HG02981 (cell line): ENCODE results near the gene CBX7.

Source experiments
- ATAC-seq: cut with Tn5 transposase; IDR thresholded peaks from one replicate; pipeline ENCODE4 v1.9.1; 2021; ENCODE audit warnings: mild to moderate bottlenecking, moderate library complexity; ENCODE audit not compliant: unreplicated experiment

The CBX7 gene

DNA sequence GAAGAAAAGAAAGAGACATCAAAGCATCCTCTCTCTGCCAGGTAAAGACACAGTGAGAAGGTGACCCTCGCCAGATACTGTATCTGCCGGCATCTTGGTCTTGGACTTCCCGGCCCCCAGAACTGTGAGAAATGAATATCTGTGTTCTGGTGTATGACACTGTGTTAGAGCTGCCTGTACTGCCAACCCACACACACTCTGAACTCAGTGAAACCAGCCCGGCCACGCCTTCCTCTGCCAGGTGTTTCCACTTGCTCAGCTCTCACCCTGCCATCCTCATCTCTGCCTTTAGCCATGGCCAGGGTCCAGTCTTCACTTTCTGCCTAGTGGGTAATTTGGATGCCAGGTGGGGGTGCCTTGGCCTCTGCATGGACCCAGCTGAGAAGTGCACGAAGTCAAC, 24.0 kb downstream of the CBX7 start:
- ATAC-seq, result no peak

GRCh38 chr22:39125622-39126021, 26.9 kb downstream of the CBX7 start:
- ATAC-seq, result no peak

DNA sequence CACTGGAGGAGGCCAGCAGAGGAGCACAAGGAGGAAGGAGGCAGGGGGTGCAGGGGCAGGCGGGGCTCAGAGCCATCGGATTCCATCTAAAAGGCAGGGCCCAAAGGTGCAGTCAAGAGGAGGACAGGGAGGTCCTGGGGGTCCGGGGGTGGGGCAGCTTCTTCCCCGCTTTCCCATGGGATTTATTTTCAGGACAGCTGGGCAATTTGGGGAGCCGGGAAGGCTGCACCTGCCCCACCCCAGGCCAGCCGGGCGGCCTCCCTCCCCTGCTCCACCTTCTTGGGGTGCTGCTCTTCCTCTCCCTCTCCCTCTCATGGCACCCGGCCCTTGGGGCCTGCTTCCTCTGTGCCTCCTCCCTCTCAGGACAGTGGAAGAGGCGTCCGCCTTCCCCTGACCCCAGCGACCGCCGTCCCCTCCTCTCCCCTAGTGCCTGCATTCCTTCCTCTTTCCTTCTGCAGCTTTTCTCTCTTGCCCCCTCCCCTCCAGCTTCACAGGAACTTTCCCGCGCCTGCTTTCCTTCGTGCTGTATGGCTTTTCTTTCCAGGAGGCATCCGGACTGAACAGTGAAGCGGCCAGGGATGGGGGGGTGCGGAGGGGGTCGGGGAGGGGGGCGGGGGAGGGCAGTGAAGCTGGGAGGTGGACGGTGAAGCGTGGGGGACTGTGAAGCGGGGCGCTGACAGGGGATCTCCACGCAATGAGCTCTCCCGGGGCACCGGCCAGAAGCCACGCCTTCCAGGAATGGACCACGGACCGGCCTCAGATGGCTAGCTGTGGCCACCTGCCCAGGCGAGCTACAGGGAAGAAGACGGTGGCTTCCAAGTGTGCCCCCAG, 28.5 kb downstream of the CBX7 start:
- ATAC-seq, result no peak

DNA sequence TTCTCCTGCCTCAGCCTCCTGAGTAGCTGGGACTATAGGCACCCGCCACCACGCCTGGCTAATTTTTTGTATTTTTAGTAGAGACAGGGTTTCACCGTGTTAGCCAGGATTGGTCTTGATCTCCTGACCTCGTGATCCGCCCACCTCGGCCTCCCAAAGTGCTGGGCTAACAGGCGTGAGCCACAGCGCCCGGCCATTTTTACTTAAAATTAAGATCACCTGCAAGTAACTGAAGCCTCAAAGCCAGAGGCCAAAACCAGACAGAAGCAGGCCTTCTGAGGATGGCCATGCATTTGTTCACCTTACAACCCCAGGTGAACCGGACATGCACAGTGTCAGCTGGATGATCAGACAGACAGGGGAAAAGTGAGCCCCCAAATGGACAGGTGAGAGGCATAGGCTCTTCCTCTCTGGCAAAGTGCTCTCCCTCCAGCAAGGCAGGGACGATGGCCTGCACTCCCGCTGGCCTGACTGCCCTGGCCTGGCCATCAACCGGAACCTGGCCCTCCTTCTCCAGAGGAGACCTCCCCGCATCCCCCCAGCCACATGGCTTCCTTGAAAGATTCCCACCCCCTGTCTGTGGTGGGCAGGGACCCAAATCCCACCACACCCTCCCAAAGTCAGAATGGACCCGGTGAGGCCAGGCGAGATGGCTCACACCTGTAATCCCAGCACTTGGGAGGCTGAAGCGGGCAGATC, 29.6 kb downstream of the CBX7 start:
- ATAC-seq, result no peak

DNA sequence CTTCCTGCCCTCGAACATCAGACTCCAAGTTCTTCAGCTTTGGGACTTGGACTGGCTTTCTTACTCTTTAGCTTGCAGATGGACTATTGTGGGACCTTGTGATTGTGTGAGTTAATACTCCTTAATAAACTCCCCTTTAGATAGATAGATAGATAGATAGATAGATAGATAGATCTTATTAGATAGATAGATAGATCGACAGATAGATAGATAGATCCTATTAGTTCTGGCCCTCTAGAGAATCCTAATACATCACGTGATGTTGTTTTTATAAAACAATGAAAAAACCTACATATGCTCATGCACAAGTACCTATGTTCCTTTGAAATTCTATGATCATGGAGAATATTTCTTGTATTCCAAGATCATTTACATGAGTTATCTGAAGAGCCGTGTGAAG, 31.5 kb downstream of the CBX7 start:
- ATAC-seq, result no peak

- ATAC-seq, result peak; percentile 55
Observed at GRCh38 chr22:39117585-39118191, 34.8 kb downstream of the CBX7 start.

DNA sequence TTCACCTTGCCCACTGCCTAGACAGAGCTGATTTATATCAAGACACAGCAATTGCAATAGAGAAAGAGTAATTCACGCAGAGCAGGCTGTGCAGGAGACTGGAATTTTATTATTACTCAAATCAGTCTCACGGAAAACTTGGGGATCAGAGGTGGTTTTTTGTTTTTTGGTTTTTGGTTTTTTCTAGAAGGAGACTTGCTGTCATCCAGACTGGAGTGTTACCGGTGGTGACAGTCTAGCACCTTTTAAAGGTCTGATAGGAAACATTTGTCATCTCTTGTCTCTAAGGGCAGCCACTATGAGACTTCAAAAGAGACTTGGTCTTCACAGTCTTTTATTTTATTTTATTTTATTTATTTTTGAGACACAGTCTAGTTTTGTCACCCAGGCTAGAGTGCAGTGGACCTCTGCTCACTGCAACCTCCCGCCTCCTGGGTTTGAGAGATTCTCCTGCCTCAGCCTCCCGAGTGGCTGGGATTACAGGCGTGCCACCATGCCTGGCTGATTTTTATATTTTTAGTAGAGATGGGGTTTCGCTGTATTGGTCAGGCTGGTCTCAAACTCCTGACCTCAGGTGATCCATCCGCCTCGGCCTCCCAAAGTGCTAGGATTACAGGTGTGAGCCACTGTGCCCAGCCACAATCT, 36.4 kb downstream of the CBX7 start:
- ATAC-seq, result no peak

GRCh38 chr22:39115570-39115969, 36.9 kb downstream of the CBX7 start:
- ATAC-seq, result no peak

DNA sequence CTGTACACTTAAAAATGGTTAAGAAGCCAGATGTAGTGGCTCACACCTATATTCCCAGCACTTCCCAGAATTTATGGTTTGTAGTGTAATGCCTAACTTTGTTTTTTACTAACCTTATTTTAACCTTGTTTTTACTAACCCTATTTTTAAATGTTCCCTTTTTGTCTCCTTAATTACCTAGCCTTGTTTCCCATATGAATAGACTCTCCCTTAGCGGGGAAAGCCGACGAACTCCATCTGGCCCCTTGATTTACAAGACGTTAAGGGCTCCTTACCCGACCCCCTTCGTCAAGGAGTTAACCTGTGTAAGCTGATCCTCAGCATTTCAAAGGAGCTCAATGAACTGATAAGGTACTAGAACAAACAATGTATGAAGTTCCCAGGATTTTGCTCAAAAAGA, 38.4 kb downstream of the CBX7 start:
- no peak for ATAC-seq

GRCh38 chr22:39110631-39111561, 41.6 kb downstream of the CBX7 start:
- no peak for ATAC-seq

DNA sequence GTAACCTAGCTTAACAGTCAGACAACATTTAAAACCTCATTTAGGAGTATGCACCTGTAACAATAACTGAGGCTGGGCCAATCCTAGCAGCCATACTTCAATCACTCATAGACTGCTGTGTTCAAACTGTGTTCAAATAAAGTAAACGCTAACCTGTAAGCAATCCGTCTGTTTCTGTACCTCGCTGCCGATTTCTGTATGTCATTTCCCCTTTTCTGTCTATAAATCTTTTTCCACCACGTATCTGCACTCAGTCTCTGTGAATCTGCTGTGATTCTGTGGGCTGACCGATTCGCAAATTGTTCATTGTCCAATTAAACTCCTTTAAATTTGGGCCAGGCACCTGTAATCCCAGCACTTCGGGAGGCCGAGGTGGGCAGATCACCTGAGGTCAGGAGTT, 43.1 kb downstream of the CBX7 start:
- ATAC-seq, result no peak

GRCh38 chr22:39108487-39108886, 44.0 kb downstream of the CBX7 start:
- no peak for ATAC-seq

DNA sequence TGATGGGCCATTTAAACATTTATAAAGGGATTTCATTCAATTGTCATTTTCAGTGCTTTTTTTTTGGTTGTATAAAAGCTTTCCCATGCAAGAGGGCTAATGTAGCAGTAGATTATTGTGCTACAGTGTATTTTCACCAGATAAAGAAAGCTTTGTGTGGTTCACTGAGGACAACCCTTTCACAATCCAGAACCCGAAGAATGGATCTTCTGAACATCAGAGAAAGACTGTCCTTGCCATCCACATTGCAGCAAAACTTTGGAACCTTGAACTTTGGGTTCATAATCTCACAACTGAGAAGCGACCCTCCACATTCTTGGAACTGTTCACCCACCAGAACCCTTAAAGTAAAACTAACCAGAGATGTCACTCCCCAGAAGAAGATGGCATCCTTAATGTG, 46.2 kb downstream of the CBX7 start:
- ATAC-seq, result no peak

GRCh38 chr22:39103431-39103830, 49.0 kb downstream of the CBX7 start:
- no peak for ATAC-seq

DNA sequence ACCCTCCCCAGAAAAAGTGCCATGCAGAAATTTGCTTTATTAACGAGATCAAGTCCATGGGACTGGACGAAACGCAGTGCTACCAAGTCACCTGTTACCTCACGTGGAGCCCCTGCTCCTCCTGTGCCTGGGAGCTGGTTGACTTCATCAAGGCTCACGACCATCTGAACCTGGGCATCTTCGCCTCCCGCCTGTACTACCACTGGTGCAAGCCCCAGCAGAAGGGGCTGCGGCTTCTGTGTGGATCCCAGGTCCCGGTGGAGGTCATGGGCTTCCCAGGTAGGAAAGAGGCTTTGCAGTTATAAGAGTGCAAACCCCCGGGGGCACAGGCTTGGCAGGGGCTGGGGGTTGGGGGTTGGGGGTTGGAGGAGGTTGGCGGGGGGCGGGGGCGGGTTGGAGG, 51.3 kb downstream of the CBX7 start:
- no peak for ATAC-seq

DNA sequence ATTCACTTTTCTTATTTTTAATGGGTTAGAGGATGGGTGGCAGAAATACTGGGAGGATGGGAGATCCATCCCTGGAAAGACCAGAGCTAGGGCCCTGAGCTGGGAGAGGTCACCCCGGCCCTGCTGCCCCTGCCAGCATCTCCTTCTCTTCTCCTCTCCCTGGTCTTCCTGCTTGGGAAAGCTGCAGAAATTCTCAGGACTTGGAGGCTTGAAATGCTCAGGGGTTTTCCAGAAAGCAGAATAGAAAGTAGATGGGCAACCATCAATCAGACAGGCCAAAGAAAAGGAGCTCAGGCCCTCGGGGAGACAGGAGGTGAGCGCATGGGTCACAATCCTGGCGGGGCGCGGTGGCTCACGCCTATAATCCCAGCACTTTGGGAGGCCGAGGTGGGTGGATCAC, 53.9 kb downstream of the CBX7 start:
- no peak for ATAC-seq

DNA sequence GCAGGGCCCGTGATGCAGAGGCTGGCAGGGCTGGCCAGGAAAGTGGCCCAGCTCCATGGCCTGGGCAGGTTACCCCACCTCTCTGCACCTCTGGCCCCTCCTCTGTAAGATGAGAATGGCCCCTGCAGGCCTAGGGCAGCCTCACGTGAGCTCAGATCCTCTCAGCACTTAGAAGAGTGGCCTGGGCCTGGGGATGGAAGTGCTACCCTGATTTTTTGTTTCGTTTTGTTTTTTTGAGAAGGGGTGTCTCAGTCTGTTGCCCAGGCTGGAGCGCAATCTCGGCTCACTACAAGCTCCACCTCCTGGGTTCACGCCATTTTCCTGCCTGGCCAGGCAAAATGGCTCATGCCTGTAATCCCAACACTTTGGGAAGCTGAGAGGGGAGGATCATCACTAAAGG, 54.5 kb downstream of the CBX7 start:
- no peak for ATAC-seq

- ATAC-seq, result no peak
Observed at GRCh38 chr22:39097098-39098020, 55.1 kb downstream of the CBX7 start, which contains the start of gene APOBEC3H. Gene APOBEC3H, plus strand, starts transcription at chr22:39097244. Its CDS starts 3,035 bp downstream, at chr22:39100279.

DNA sequence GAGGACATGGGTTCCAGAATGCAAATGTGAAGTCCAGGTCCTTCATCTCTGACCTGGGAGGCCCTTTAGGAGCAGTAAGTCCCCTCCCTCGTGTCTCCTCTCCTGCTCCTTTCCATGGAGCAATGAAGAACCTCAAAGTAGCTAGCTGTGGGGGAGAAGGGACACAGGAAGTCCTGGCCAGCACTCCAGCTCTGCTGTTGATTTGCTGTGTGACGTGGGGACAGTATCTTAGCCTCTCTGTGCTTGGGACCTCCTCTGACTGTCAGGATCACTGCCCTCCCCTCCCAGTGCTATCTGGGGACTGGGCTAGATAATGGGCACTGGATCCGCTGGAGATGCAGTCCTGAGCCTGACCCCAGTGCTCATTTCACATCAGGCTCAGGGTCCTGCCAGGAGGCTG, 56.5 kb downstream of the CBX7 start:
- ATAC-seq, result no peak
